GM12878 (cell line): ENCODE measurements around the gene KRT78.

Experiments used
- CBX5 ChIP-seq: sonication (generic); IDR thresholded peaks from 2 replicates; pipeline ENCODE4 v1.6.1; 2016; ENCODE audit warnings: low read depth, moderate library complexity, mild to moderate bottlenecking, inconsistent platforms
- CHD2 ChIP-seq: IDR thresholded peaks from 2 replicates; pipeline ENCODE4 v1.6.1; 2011; ENCODE audit warnings: low read depth, low read length, improper control_type of control experiment, borderline replicate concordance
- CTCF ChIP-seq, 3 experiments: IDR thresholded peaks in 2 of 3; conservative IDR thresholded peaks in 1 of 3; 2 replicates each; pipeline ENCODE4 v1.5.1; 2011; ENCODE audit warnings: low read depth in 3 of 3, low read length in 3 of 3, mild to moderate bottlenecking in 3 of 3, control low read depth in 2 of 3, moderate library complexity in 2 of 3, inconsistent platforms in 1 of 3, mixed read lengths in 1 of 3; ENCODE audit not compliant: control insufficient read depth in 2 of 3, insufficient read depth in 1 of 3; ENCODE audit errors: extremely low read depth in 1 of 3
- HDGF ChIP-seq: fragments of 450-650 bp; IDR thresholded peaks from 2 replicates; pipeline ENCODE4 v1.6.1; 2016; ENCODE audit warnings: antibody characterized with exemption
- MAX ChIP-seq: IDR thresholded peaks from 2 replicates; pipeline ENCODE4 v1.6.1; 2012; ENCODE audit warnings: low read depth, low read length, improper control_type of control experiment
- MYC ChIP-seq: IDR thresholded peaks from 2 replicates; pipeline ENCODE4 v1.6.1; 2011; ENCODE audit warnings: mild to moderate bottlenecking, low read length, moderate library complexity, inconsistent platforms; ENCODE audit not compliant: insufficient read depth, insufficient replicate concordance, insufficient read length, severe bottlenecking
- POLR2A ChIP-seq: IDR thresholded peaks from 2 replicates; pipeline ENCODE4 v1.6.1; 2011; ENCODE audit warnings: low read depth, mild to moderate bottlenecking, low read length
- POLR2AphosphoS5 ChIP-seq: IDR thresholded peaks from 2 replicates; pipeline ENCODE4 v1.6.1; 2011; ENCODE audit warnings: mild to moderate bottlenecking, low read length, inconsistent platforms
- RCOR1 ChIP-seq: conservative IDR thresholded peaks from 2 replicates; pipeline ENCODE4 v1.6.1; 2012; ENCODE audit warnings: low read depth, low read length, improper control_type of control experiment
- REST ChIP-seq: IDR thresholded peaks from 2 replicates; pipeline ENCODE4 v1.6.1; 2012; ENCODE audit warnings: mild to moderate bottlenecking, low read depth, low read length
- SREBF2 ChIP-seq: IDR thresholded peaks from 2 replicates; pipeline ENCODE4 v1.6.1; 2012; ENCODE audit warnings: mild to moderate bottlenecking, low read length

GRCh38 chr12:52832451-52832850, 16.3 kb downstream of the KRT78 start:
- TF ChIP-seq POLR2A: no peak
- TF ChIP-seq POLR2AphosphoS5: no peak
- TF ChIP-seq CTCF (IDR thresholded peaks at IDR 0.05 in 2 of 3, conservative IDR thresholded peaks at IDR 0.05 in 1 of 3; ENCODE audit: control insufficient read depth in 2 of 3, extremely low read depth in 1 of 3, insufficient read depth in 1 of 3, low read depth in 3 of 3, low read length in 3 of 3): no peak
- no peak for TF ChIP-seq SREBF2
- no peak for TF ChIP-seq MYC
- no peak for TF ChIP-seq MAX
- no peak for TF ChIP-seq REST
- no peak for TF ChIP-seq CHD2
- TF ChIP-seq RCOR1: no peak
- TF ChIP-seq CBX5: no peak
- no peak for TF ChIP-seq HDGF
